ENCODE data around the gene CUL2.
"Not testable (repeated sequence)": the region's sequence is repeated elsewhere in the genome, so short reads cannot be mapped to it uniquely, and the experiment has no call there.

The CUL2 gene

DNA sequence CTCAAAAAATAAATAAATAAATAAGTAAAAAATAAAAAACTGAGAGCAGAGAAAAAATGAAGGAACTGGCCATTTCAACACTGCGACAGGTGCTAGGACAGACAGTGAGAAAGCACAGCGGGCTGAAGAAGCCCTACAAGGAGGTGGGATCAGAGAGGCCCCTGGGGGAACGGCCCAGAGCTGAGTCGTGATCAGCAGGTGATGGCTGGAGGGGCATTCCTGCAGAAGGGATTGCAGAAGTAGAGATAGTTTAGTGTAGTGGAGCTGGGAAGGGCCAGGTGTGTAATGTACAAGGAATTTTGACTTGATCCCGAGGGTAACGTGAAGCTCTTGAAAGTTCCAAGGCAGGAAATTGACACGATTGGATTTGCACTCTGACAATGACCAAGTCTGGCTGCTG lies 112.1 kb downstream of the CUL2 start:
- DNase-seq (ENCODE audit: low read depth), result no peak

DNA sequence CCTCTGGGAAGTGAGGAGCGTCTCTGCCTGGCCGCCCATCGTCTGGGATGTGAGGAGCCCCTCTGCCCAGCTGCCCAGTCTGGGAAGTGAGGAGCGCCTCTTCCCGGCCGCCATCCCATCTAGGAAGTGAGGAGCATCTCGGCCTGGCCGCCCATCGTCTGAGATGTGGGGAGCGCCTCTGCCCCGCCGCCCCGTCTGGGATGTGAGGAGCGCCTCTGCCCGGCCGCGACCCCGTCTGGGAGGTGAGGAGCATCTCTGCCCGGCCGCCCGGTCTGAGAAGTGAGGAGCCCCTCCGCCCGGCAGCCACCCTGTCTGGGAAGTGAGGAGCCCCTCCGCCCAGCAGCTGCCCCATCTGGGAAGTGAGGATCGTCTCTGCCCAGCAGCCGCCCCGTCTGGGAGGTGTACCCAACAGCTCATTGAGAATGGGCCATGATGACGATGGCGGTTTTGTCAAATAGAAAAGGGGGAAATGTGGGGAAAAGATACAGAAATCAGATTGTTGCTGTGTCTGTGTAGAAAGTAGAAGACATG lies 113.7 kb downstream of the CUL2 start:
- not testable (repeated sequence) for DNase-seq (ENCODE audit: low read depth)

DNA sequence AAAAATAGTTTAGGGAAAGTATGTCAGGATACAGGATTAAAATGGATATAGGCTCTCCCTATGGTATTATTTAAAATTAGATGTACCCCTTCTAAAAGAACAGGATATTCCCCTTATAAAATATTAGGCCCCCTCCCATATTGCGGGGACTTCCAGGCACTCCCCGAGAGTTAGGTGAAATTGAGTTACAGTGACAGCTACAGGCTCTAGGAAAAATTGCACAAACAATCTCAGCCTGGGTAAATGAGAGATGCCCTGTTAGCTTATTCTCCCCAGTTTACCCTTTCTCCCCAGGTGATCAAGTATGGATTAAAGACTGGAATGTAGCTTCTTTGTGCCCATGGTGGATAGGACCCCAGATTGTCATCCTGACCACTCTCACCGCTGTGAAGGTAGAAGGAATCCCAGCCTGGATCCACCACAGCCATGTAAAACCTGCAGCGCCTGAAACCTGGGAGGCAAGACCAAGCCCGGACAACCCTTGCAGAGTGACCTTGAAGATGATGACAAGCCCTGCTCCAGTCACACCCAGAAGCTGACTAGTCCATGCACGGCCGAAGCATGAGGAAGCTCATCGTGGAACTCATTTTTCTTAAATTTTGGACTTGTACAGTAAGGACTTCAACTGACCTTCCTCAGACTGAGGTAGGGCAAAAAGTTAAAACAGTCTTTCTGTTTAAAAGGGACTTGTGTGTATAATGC lies 115.6 kb downstream of the CUL2 start:
- not testable (repeated sequence) for DNase-seq (ENCODE audit: low read depth)

DNA sequence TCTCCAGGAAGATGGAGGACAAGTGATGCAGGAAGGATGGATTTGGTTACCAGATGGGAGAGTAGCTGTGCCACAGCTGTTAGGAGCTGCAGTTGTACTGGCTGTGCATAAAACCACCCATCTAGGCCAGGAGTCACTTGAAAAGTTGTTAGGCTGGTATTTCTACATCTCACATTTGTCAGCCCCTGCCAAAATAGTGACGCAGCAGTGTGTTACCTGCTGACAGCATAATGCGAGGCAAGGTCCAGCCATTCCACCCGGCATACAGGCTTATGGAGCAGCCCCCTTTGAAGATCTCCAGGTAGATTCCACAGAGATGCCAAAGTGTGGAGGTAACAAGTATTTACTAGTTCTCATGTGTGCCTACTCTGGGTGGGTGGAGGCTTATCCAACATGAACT lies 116.4 kb downstream of the CUL2 start:
- DNase-seq (ENCODE audit: low read depth), result not testable (repeated sequence)

DNA sequence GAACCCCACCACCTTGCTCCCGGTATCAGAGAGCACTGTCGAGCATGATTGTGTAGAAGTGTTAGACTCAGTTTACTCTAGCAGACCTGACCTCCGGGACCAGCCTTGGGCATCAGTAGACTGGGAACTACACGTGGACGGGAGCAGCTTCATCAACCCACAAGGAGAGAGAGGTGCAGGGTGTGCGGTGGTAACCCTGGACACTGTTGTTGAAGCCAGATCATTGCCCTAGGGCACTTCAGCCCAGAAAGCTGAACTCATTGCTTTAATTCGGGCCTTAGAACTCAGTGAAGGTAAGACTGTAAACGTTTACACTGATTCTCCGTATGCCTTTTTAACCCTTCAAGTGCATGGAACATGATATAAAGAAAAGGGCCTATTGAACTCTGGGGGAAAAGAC lies 117.0 kb downstream of the CUL2 start:
- not testable (repeated sequence) for DNase-seq (ENCODE audit: low read depth)

DNA sequence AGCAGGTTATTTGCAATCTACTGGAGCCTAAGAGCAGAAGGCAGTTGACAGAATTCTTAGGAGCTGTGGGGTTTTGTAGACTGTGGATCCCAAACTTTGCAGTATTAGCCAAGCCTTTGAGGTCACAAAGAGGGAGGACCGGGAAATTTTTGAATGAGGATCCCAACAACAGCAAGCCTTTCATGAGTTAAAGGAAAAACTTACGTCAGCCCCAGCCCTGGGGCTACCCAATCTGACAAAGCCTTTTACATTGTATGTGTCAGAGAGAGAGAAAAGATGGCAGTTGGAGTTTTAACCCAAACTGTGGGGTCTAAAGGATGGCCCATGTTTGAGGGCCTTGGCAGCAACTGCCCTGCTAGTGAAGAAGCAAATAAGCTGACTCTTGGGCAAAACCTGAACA lies 117.5 kb downstream of the CUL2 start:
- DNase-seq (ENCODE audit: low read depth), result not testable (repeated sequence)

DNA sequence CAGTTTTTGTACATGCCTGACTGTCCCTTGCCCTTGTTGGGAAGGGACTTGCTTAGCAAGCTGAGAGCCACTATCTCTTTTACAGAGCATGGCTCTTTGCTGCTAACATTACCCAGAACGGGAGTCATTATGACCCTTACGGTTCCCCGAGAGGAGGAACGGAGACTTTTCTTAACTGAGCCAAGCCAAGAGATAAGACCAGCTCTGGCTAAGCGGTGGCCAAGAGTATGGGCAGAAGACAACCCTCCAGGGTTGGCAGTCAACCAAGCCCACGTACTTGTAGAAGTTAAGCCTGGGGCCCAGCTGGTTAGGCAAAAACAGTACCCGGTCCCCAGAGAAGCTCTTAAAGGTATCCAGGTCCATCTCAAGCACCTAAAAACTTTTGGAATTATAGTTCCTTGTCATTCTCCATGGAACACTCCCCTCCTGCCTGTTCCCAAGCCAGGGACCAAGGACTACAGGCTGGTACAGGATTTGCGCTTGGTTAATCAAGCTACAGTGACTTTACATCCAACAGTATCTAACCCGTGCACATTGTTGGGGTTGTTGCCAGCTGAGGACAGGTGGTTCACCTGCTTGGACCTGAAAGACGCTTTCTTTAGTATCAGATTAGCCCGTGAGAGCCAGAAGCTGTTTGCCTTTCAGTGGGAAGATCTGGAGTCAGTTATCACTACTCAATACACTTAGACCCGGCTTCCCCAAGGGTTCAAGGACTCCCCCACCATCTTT lies 118.4 kb downstream of the CUL2 start:
- DNase-seq (ENCODE audit: low read depth), result not testable (repeated sequence)

DNA sequence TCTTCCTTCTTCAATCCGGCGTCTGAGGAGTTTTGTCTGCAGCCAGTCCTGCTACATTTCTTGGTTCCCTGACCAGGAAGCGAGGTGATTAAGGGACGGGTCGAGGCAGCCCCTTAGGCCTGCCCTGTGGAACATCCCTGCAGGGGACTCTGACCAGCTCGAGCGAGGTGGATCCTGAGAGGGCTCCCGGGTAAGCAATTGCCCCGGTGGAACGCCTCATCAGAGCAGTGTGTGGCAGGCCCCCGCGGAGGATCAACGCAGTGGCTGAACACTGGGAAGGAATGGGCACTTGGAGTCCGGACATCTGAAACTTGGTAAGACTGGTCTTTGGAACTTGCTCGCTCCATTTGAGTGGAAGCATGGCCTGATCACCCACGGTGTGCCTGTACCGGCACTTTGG lies 121.0 kb downstream of the CUL2 start:
- no peak for DNase-seq (ENCODE audit: low read depth)

DNA sequence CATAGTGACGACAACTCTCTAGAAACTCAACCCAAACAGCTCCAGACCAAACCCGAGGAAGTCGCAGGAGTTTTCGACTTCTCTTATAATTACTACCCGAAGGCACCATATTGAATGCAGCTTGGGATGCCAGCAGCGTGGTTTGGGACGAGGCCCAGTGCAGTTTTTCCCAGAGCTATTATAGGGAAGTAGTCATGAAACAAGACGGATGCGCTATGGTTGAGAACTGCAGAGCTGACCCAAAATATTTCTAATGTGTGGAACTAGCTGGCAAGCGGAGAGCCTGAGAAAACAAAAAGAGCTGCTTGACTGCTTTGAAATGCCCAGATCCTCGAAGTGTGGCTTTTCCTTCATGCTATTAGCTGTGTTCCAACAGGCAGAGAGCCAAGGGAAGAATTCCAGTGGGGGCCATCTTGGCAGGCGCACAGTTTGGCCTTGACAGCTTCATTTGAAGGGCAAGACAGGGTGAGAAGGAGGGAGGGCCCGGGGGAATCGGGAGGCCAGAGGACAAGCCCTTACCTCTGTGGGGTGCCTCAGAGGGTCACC lies 122.7 kb downstream of the CUL2 start:
- DNase-seq (ENCODE audit: low read depth), result no peak

DNA sequence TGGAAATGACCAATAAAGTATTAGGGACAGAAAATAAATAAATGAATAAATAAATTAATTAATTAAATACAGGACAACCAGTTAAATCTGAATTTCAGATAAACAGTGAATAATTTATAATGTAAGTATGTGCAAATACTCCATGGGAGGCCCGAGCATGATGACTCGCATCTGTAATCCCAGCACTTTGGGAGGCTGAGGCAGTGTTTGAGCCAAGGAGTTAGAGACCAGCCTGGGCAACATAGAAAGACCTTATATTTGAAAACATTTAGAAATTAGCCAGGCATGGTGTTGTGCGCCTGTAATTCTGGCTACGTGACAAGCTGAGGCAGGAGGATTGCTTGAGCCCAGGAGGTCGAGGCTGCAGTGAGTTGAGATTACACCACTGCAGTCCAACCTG lies 123.7 kb downstream of the CUL2 start:
- no peak for DNase-seq (ENCODE audit: low read depth)

DNA sequence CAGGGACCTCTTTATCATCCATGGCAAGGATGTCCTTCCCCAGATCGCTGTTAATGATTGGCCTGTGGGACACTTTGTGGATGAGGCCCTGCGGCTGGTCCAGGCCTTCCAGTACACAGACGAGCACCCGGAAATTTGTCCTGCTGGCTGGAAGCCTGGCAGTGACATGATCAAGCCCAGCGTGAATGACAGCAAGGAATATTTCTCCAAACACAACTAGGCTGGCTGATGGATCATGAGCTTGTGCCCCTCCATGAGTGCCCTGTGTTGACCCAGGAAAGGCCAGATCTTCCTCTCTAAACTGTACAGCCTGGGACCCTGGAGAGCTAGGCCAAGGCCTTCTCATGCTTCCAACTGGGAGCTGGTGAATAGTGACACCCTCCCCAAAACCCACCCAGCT lies 124.1 kb downstream of the CUL2 start:
- DNase-seq (ENCODE audit: low read depth), result no peak

DNA sequence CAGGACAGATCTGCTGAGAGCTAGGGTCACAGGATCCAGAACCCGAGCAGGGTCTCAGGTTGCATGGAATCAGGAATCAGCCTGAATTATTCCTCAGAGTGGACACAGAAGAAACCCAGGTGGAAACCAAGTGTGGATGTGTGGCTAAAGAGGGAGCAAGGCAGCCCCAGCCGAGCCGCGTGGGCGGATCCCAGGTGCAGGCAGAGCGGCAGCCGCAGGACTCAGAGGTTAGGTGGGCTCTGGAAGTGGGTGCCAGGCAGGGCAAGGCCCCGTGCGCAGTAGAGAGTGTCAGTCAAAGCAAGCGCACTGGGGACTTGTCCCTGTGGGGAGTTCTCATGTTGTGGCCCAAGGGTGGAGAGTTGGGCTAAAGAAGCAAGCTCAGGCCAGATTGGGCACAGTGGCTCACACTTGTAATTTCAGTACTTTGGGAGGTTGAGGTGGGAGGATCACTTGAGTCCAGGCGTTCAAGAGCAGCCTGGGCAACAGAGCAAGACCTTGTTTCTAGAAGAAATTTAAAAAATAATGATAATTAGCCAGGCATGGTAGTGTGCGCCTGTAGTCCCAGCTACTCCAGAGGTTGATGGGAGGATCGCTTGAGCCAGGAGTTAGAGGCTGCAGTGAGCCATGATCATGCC lies 125.9 kb downstream of the CUL2 start:
- DNase-seq (ENCODE audit: low read depth), result no peak

DNA sequence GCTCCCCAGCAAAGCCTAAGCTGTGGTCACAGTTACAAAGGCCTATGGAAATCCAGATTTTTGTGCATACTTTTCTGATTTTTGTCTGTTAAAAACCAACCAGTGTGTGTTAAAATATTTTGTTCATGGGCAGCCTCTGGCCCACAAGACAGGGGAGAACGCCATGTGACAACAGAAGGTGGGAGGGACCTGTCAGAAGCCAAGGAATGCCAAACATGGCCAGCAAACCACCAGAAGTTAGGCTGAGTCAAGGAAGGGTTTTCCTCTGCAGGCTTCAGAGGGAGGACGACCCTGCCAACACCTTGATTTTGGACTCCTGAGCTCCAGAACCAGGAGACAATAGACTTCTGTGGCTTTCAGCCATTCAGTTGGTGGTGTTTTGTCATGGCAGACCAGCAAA lies 127.3 kb downstream of the CUL2 start:
- DNase-seq (ENCODE audit: low read depth), result no peak

DNA sequence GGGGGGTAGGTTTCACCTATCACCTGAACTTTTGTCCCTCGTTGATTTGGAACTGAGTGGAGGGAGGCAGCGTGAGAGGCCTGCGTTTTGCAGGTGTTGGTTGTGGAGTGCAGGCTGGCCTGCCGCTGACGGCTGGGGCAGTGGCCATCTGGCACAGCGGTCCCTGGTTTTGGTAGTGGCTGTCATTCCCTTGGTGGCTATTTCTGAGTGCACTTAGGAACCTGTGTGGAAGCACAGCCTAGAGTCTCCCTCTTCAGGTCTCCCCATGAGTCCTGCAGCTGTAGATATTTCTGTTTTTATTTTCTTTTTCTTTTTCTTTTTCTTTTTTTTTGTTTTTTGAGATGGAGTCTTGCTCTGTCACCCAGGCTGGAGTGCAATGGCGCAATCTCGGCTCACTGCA lies 129.2 kb downstream of the CUL2 start:
- no peak for DNase-seq (ENCODE audit: low read depth)

DNA sequence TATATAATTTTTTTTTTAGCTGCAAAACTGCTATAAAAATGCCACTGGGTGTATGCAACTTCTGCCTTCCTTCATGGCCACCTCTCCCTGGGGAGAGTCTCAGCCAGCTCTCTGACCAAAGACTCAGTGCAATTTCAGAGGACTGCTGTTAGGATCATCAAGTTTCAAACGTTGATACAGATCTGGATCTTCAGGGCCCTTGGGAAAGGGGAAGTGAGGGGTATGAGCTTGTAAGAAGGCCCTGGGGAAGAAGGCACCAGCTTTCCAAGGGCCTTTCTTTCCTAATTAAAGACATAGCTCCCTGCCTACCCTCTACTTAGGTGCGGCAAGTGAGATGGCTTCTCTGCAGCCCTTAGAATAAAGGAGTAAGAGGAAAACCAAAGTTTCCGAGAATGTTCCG lies 130.4 kb downstream of the CUL2 start:
- DNase-seq (ENCODE audit: low read depth), result no peak

DNA sequence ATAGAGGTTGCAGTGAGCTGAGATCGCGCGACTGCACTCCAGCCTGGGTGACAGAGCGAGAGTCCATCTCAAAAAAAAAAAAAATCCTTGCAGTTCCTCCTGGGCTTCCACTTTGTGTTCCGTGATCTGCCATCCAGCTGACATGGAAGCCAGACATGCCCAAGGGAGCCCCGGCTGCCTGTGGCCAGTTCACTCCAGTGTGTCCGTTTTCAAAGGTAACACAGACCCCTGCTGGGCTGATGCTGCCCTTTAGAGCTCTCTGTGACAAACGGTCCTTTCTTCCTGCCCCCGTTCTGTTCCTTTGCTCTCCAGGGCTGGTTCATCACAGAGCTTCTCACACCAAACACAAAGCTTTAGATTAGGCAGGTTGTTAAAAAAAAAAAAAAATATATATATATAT lies 130.8 kb downstream of the CUL2 start:
- DNase-seq (ENCODE audit: low read depth), result no peak
